ENCODE measurements around the gene PRSS50. TPM values are rescaled to one million over a fixed set of nuclear protein-coding genes. Genes with fewer than 3 reads are reported as not detected.

PRSS50 gene
- total RNA-seq, 1 donor from 2014 or later: not detected

DNA sequence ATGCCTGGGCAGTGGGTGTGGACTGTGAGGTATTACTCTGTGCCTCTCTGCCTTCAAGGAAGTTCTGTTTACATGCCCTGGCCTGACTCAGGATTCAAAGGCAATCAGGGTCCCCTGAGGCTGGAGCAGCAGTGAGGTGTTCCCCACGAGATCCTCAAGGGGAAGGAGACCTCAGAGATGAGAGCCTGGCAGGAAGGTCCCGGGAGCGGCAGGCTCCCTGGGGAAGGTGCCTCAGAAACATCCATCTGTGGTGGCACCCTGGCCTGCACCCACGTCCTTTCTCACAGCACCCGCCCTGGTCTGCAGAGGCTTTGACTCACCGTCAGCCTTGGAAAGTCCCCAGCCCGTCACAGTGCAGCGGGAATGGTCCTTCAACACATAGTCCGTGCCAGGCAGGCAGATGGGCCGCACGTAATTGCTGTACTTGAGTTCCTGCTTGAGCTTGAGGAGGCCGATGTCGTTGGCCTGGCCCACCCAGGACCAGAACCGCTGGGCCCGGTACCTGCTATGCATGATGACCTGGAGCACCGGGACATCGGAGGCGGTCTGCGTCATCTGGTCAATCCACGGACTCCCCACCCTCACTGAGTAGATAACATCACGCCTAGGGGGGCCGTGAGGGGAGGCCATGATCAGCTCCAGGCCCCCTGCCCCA is 3.6 kb downstream of the PRSS50 start:
- Histone ChIP-seq H3K27ac (no peak overlapping the region), H3K9me3 (no peaks in the 10 kb centered on the region), H3K4me3 (no peak overlapping the region), H3K27me3 (no peaks in the 10 kb centered on the region), H3K36me3 (no peaks in the 10 kb centered on the region), H3K4me1 (no peaks in the 10 kb centered on the region)
- intact Hi-C loops (cut with DNase I): no loop called here
- peak in 1 of 2 donors; percentile 9 for TF ChIP-seq POLR2AphosphoS5 (IDR thresholded peaks at IDR 0.05; ENCODE audit: insufficient read depth in 1 of 2, low read depth in 1 of 2)
- TF ChIP-seq, protein P1, sequence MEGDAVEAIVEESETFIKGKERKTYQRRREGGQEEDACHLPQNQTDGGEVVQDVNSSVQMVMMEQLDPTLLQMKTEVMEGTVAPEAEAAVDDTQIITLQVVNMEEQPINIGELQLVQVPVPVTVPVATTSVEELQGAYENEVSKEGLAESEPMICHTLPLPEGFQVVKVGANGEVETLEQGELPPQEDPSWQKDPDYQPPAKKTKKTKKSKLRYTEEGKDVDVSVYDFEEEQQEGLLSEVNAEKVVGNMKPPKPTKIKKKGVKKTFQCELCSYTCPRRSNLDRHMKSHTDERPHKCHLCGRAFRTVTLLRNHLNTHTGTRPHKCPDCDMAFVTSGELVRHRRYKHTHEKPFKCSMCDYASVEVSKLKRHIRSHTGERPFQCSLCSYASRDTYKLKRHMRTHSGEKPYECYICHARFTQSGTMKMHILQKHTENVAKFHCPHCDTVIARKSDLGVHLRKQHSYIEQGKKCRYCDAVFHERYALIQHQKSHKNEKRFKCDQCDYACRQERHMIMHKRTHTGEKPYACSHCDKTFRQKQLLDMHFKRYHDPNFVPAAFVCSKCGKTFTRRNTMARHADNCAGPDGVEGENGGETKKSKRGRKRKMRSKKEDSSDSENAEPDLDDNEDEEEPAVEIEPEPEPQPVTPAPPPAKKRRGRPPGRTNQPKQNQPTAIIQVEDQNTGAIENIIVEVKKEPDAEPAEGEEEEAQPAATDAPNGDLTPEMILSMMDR (IDR thresholded peaks at IDR 0.05): no peak
- no peak for TF ChIP-seq POLR2A (IDR thresholded peaks at IDR 0.05)
- peak in 1 of 2 donors; percentile 65 for DNase-seq (ENCODE audit: extremely low spot score in 2 of 2)

DNA sequence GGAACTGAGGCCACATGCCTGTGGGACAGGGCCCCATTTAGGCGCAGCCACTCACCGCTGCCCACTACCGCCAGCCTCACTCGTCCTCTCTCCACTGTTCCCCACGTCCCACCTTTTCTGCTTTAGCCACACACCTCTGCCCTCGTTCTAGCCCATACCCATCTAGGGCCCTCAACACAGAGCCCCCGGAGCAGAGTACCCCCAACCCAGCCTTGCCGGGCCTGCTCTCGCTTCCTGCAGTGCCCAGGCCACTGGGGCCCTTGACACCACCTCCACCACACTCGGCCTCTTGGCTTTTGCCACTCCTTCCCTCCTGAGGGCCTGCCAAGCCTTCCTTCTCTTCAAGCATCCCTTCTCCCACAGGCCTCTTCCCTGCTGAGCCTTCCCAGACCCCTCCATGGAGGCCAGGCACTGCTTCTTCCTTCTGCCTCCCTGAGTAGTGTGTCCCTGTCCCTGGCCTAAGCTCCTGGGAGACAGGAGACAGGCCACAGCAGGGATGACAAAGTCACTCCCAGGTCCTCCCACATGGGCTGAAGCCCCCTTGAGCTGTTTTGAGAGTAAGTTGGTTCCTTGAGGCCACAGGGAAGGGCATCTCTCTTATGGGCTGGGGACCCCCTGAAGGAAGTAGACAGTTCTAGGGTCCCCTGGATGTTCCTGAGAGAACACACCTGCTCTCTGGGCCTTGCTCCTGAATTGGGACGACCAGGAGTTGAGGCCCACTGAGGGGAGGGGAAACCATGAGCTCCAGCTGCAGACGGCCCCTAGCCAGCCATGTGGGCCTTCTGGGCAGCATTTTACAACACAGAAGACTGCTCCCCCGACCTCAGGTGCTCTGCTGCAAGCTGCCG is 4.4 kb downstream of the PRSS50 start:
- H3K27me3 ChIP-seq: no peaks in the 10 kb centered on the region
- no peak overlapping the region for H3K27ac ChIP-seq
- no peaks in the 10 kb centered on the region for H3K36me3 ChIP-seq
- no peaks in the 10 kb centered on the region for H3K4me1 ChIP-seq
- H3K9me3 ChIP-seq: no peaks in the 10 kb centered on the region
- peak in 1 of 2 donors; percentile 82 for DNase-seq (ENCODE audit: extremely low spot score in 2 of 2)
- intact Hi-C loops (cut with DNase I): no loop called here
- H3K4me3 ChIP-seq: no peak overlapping the region
- TF ChIP-seq, protein P1 (IDR thresholded peaks at IDR 0.05): no peak
- no peak for TF ChIP-seq POLR2A (IDR thresholded peaks at IDR 0.05)
- no peak for TF ChIP-seq POLR2AphosphoS5 (IDR thresholded peaks at IDR 0.05; ENCODE audit: insufficient read depth in 1 of 2, low read depth in 1 of 2)

DNA sequence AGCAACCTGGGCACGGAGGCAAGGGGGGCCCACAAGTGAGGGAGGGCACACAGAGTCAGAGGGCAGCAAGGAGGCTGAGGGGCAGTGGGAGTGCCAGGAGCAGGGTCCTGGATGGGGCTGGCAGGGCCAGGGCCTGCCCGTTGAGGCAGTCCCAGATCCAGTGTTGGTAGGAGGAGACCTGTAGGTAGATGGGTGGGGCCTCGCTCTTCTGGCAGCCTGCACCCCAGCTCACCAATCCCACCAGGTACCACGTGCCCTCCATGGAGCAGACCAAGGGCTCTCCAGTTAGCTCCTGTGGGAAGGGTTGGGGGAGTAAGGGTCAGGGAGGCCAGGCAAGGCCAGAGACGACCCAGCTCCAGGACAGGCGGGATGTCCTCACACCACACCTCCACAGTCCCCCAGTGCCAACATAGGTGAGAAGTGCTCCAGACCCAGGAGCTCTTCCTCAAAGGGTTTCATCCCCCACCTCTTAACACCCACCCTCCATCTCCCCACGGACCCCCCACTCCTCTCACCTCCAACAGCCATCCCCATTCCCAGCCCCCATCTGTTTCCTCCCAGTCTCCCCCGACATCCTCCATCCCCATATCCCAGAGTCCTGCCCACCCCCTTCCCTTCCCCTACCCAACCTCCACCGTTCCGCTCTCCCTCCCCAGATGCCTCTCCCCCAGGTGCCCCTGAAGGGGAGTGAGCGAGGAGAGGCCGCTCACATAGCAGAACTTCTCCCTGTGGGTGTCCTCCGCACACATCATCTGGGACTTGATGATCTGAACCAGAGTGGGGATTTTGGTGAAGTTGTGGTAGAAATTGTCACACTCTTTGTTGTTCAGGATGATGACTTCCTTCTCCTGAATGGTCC is 5.2 kb downstream of the PRSS50 start:
- intact Hi-C loops (cut with DNase I): no loop called here
- TF ChIP-seq POLR2AphosphoS5 (IDR thresholded peaks at IDR 0.05; ENCODE audit: insufficient read depth in 1 of 2, low read depth in 1 of 2) (no peak), POLR2A (IDR thresholded peaks at IDR 0.05) (no peak)
- TF ChIP-seq, protein P1 (IDR thresholded peaks at IDR 0.05): no peak
- H3K9me3 ChIP-seq: no peaks in the 10 kb centered on the region

DNA sequence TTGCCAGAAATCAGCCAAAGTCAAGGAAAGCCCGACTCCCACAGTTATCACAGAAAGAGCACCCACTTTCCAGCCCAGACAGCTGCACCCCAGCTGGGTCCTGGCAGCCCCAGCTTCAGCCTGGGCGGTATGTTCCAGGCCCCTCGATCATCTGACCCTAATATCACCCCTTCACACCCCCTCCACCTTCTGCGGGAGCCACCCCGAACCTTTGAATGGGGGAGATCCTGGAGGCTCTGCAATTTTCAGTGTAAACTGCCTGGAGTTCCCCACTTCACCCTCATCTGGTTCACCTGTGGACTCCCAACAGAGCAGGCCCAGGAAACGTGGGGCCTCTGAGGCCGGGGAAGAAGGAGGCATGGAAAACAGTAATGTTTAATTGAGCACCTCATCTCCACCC is 5.9 kb downstream of the PRSS50 start:
- no peak for TF ChIP-seq POLR2A (IDR thresholded peaks at IDR 0.05)
- TF ChIP-seq, protein P1 (IDR thresholded peaks at IDR 0.05): no peak
- TF ChIP-seq POLR2AphosphoS5 (IDR thresholded peaks at IDR 0.05; ENCODE audit: insufficient read depth in 1 of 2, low read depth in 1 of 2): no peak
- DNase-seq (ENCODE audit: extremely low spot score in 2 of 2): no peak
- Histone ChIP-seq H3K4me3 (no peak overlapping the region), H3K27ac (no peak overlapping the region), H3K4me1 (peaks cover 3% of the 10 kb centered on the region), H3K36me3 (no peaks in the 10 kb centered on the region), H3K27me3 (no peaks in the 10 kb centered on the region), H3K9me3 (no peaks in the 10 kb centered on the region)
- intact Hi-C loops (cut with DNase I): no loop called here

More for the DNA sequence above, 5.2 kb downstream of the PRSS50 start:
- no peaks in the 10 kb centered on the region for H3K27me3 ChIP-seq
- H3K27ac ChIP-seq: no peak overlapping the region
- H3K4me3 ChIP-seq: no peak overlapping the region
- no peak for DNase-seq (ENCODE audit: extremely low spot score in 2 of 2)
- H3K4me1 ChIP-seq: no peaks in the 10 kb centered on the region
- H3K36me3 ChIP-seq: no peaks in the 10 kb centered on the region

Data from vagina (tissue), 2 donors.